GM12878 (cell line): ENCODE data around the gene UGT1A6.

Experiments
- EP300 ChIP-seq, 2 experiments: fragments of 150-350 bp in 1 of 2; IDR thresholded peaks; 2 replicates each; pipeline ENCODE4 v1.6.1; 2011 to 2012; ENCODE audit warnings: low read depth in 2 of 2, low read length in 2 of 2, borderline replicate concordance in 1 of 2, improper control_type of control experiment in 1 of 2, inconsistent platforms in 1 of 2; ENCODE audit not compliant: control insufficient read depth in 1 of 2
- EZH2 ChIP-seq: IDR thresholded peaks from 2 replicates; pipeline ENCODE4 v1.6.1; 2012; ENCODE audit warnings: low read depth, mild to moderate bottlenecking, control low read depth, inconsistent platforms, low read length, borderline replicate concordance; ENCODE audit not compliant: control insufficient read depth
- FOS ChIP-seq: IDR thresholded peaks from 3 replicates; pipeline ENCODE4 v1.6.1; 2011; ENCODE audit warnings: borderline replicate concordance; ENCODE audit not compliant: insufficient read length; ENCODE audit errors: extremely low read depth
- MAX ChIP-seq: IDR thresholded peaks from 2 replicates; pipeline ENCODE4 v1.6.1; 2012; ENCODE audit warnings: low read depth, low read length, improper control_type of control experiment
- NFYB ChIP-seq: IDR thresholded peaks from 2 replicates; pipeline ENCODE4 v1.6.1; 2011; ENCODE audit warnings: low read depth, mild to moderate bottlenecking, low read length, improper control_type of control experiment, moderate library complexity; ENCODE audit not compliant: insufficient read depth
- RAD21 ChIP-seq: IDR thresholded peaks from 2 replicates; pipeline ENCODE4 v1.6.1; 2011; ENCODE audit warnings: mild to moderate bottlenecking, low read depth, low read length, moderate library complexity; ENCODE audit not compliant: insufficient read depth
- RB1 ChIP-seq: fragments of 450-650 bp; formaldehyde crosslinking; IDR thresholded peaks from 2 replicates; pipeline ENCODE4 v1.6.1; 2017; ENCODE audit warnings: mild to moderate bottlenecking, borderline replicate concordance
- SUZ12 ChIP-seq: fragments of 200-600 bp; sonication (generic); IDR thresholded peaks from one replicate; pipeline ENCODE4 v1.6.1; 2018; ENCODE audit warnings: antibody characterized with exemption, mild to moderate bottlenecking; ENCODE audit not compliant: unreplicated experiment
- ZNF274 ChIP-seq: IDR thresholded peaks from one replicate; pipeline ENCODE4 v1.8.0; 2011; ENCODE audit not compliant: insufficient read length, insufficient read depth
- TF ChIP-seq, protein P1 (sequence below), 3 experiments: IDR thresholded peaks in 2 of 3; conservative IDR thresholded peaks in 1 of 3; 2 replicates each; pipeline ENCODE4 v1.5.1; 2011; ENCODE audit warnings: low read depth in 3 of 3, low read length in 3 of 3, mild to moderate bottlenecking in 3 of 3, control low read depth in 2 of 3, moderate library complexity in 2 of 3, inconsistent platforms in 1 of 3, mixed read lengths in 1 of 3; ENCODE audit not compliant: control insufficient read depth in 2 of 3, insufficient read depth in 1 of 3; ENCODE audit errors: extremely low read depth in 1 of 3
- TF ChIP-seq, protein P2 (sequence below): fragments of 450-650 bp; IDR thresholded peaks from 2 replicates; pipeline ENCODE4 v1.6.1; 2016; ENCODE audit warnings: mild to moderate bottlenecking, moderate library complexity, borderline replicate concordance

- no peak for TF ChIP-seq SUZ12
- TF ChIP-seq, protein P1, sequence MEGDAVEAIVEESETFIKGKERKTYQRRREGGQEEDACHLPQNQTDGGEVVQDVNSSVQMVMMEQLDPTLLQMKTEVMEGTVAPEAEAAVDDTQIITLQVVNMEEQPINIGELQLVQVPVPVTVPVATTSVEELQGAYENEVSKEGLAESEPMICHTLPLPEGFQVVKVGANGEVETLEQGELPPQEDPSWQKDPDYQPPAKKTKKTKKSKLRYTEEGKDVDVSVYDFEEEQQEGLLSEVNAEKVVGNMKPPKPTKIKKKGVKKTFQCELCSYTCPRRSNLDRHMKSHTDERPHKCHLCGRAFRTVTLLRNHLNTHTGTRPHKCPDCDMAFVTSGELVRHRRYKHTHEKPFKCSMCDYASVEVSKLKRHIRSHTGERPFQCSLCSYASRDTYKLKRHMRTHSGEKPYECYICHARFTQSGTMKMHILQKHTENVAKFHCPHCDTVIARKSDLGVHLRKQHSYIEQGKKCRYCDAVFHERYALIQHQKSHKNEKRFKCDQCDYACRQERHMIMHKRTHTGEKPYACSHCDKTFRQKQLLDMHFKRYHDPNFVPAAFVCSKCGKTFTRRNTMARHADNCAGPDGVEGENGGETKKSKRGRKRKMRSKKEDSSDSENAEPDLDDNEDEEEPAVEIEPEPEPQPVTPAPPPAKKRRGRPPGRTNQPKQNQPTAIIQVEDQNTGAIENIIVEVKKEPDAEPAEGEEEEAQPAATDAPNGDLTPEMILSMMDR (IDR thresholded peaks at IDR 0.05 in 2 of 3, conservative IDR thresholded peaks at IDR 0.05 in 1 of 3; ENCODE audit: control insufficient read depth in 2 of 3, extremely low read depth in 1 of 3, insufficient read depth in 1 of 3, low read depth in 3 of 3, low read length in 3 of 3) = no peak
- TF ChIP-seq EZH2 = no peak
- no peak for TF ChIP-seq NFYB
- no peak for TF ChIP-seq ZNF274
- TF ChIP-seq, protein P2, sequence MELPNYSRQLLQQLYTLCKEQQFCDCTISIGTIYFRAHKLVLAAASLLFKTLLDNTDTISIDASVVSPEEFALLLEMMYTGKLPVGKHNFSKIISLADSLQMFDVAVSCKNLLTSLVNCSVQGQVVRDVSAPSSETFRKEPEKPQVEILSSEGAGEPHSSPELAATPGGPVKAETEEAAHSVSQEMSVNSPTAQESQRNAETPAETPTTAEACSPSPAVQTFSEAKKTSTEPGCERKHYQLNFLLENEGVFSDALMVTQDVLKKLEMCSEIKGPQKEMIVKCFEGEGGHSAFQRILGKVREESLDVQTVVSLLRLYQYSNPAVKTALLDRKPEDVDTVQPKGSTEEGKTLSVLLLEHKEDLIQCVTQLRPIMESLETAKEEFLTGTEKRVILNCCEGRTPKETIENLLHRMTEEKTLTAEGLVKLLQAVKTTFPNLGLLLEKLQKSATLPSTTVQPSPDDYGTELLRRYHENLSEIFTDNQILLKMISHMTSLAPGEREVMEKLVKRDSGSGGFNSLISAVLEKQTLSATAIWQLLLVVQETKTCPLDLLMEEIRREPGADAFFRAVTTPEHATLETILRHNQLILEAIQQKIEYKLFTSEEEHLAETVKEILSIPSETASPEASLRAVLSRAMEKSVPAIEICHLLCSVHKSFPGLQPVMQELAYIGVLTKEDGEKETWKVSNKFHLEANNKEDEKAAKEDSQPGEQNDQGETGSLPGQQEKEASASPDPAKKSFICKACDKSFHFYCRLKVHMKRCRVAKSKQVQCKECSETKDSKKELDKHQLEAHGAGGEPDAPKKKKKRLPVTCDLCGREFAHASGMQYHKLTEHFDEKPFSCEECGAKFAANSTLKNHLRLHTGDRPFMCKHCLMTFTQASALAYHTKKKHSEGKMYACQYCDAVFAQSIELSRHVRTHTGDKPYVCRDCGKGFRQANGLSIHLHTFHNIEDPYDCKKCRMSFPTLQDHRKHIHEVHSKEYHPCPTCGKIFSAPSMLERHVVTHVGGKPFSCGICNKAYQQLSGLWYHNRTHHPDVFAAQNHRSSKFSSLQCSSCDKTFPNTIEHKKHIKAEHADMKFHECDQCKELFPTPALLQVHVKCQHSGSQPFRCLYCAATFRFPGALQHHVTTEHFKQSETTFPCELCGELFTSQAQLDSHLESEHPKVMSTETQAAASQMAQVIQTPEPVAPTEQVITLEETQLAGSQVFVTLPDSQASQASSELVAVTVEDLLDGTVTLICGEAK = no peak
- TF ChIP-seq MAX = no peak
- TF ChIP-seq FOS = no peak
- no peak for TF ChIP-seq RAD21
- TF ChIP-seq RB1 = no peak
- TF ChIP-seq EP300 (IDR thresholded peaks at IDR 0.05; ENCODE audit: borderline replicate concordance in 1 of 2, control insufficient read depth in 1 of 2, low read depth in 2 of 2, low read length in 2 of 2) = no peak
Measured at GRCh38 chr2:233708942-233709341, 16.3 kb downstream of the UGT1A6 start.
